ENCODE data around the gene EFEMP2.

Gene EFEMP2

GRCh38 chr11:65829459-65829858 lies 43.1 kb downstream of the EFEMP2 start:
- in situ Hi-C loops (cut with HindIII; ENCODE audit: low sequenced_read_pairs) = no loop called here
- no peak for DNase-seq (ENCODE audit: low read depth, low spot score)
- TF ChIP-seq, protein P1, sequence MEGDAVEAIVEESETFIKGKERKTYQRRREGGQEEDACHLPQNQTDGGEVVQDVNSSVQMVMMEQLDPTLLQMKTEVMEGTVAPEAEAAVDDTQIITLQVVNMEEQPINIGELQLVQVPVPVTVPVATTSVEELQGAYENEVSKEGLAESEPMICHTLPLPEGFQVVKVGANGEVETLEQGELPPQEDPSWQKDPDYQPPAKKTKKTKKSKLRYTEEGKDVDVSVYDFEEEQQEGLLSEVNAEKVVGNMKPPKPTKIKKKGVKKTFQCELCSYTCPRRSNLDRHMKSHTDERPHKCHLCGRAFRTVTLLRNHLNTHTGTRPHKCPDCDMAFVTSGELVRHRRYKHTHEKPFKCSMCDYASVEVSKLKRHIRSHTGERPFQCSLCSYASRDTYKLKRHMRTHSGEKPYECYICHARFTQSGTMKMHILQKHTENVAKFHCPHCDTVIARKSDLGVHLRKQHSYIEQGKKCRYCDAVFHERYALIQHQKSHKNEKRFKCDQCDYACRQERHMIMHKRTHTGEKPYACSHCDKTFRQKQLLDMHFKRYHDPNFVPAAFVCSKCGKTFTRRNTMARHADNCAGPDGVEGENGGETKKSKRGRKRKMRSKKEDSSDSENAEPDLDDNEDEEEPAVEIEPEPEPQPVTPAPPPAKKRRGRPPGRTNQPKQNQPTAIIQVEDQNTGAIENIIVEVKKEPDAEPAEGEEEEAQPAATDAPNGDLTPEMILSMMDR (IDR thresholded peaks at IDR 0.05; ENCODE audit: low read depth, low read length) = no peak
- no peak overlapping the region for H3K4me3 ChIP-seq (ENCODE audit: low read depth, low read length)

DNA sequence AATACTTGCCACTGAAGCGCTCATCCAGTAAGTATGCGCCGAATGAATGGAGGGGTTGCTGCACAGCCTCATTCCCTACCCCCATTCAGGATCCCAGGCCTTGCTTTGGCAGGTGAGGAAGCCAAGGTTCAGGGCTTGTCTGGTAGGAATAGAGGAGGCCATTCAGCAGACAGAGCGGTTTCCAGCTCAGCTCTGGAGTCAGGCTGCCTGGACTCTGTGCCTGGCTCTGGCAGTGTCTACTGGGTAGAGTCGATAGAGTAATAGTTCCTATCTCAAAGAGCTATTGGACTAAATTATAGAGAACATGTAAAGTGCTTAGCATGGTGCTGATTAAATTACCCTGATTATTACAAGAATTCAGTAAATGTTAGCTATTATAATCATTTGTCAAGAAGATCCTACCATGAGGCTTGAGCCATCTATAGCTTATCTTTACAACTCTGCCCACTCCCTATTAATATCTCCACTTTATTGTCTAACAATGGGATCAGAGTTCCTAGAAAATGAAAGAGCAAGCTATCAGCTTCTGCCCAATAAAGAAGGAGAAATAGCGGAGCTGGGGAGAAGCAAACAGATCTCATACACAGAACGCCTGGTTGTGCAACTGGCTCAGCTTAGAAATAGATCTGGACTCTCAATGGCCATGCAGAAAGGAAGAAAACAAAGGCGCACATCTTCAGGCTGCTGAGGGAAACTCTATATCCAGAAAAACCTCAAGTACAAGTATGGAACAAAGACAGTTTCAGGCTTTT lies 45.4 kb downstream of the EFEMP2 start:
- in situ Hi-C loops (cut with HindIII; ENCODE audit: low sequenced_read_pairs) = no loop called here
- DNase-seq (ENCODE audit: low read depth, low spot score) = no peak
- TF ChIP-seq, protein P1 (IDR thresholded peaks at IDR 0.05; ENCODE audit: low read depth, low read length) = no peak
- H3K4me3 ChIP-seq (ENCODE audit: low read depth, low read length) = no peak overlapping the region

- in situ Hi-C loops (cut with HindIII; ENCODE audit: low sequenced_read_pairs) = no loop called here
- H3K4me3 ChIP-seq (ENCODE audit: low read depth, low read length) = no peak overlapping the region
- TF ChIP-seq, protein P1 (IDR thresholded peaks at IDR 0.05; ENCODE audit: low read depth, low read length) = no peak
- no peak for DNase-seq (ENCODE audit: low read depth, low spot score)
These were observed 49.6 kb downstream of the EFEMP2 start for GRCh38 chr11:65822776-65823528.

GRCh38 chr11:65821107-65821506 lies 51.5 kb downstream of the EFEMP2 start:
- in situ Hi-C loops (cut with HindIII; ENCODE audit: low sequenced_read_pairs) = no loop called here
- H3K4me3 ChIP-seq (ENCODE audit: low read depth, low read length) = no peak overlapping the region
- TF ChIP-seq, protein P1 (IDR thresholded peaks at IDR 0.05; ENCODE audit: low read depth, low read length) = no peak
- no peak for DNase-seq (ENCODE audit: low read depth, low spot score)

GRCh38 chr11:65817835-65818680 lies 54.5 kb downstream of the EFEMP2 start:
- TF ChIP-seq, protein P1 (IDR thresholded peaks at IDR 0.05; ENCODE audit: low read depth, low read length) = peak; percentile 95
- DNase-seq (ENCODE audit: low read depth, low spot score) = peak; percentile 85
- in situ Hi-C loops (cut with HindIII; ENCODE audit: low sequenced_read_pairs) = no loop called here
- H3K4me3 ChIP-seq (ENCODE audit: low read depth, low read length) = peak overlapping the region; percentile 53

GRCh38 chr11:65817312-65817834 lies 55.2 kb downstream of the EFEMP2 start:
- in situ Hi-C loops (cut with HindIII; ENCODE audit: low sequenced_read_pairs) = no loop called here
- H3K4me3 ChIP-seq (ENCODE audit: low read depth, low read length) = peak overlapping the region; percentile 53
- TF ChIP-seq, protein P1 (IDR thresholded peaks at IDR 0.05; ENCODE audit: low read depth, low read length) = no peak
- peak; percentile 6 for DNase-seq (ENCODE audit: low read depth, low spot score)
